Liver (tissue), 3 donors: ENCODE measurements around the gene BOC.

Experiments used
- ATF3 ChIP-seq: IDR thresholded peaks from 2 replicates; pipeline ENCODE4 v1.6.1; 2016; ENCODE audit warnings: antibody characterized with exemption
- CTCF ChIP-seq: fragments of 150-350 bp; IDR thresholded peaks from 2 replicates; pipeline ENCODE4 v1.5.1; 2017; ENCODE audit warnings: improper control_type of control experiment, low read depth, low read length; ENCODE audit not compliant: missing input control
- EGR1 ChIP-seq, 2 donors: IDR thresholded peaks; 2 replicates each; pipeline ENCODE4 v1.6.1; 2016 to 2018; ENCODE audit warnings: antibody characterized with exemption in 2 of 2, low read depth in 2 of 2
- FOXA1 ChIP-seq: IDR thresholded peaks from 2 replicates; pipeline ENCODE4 v1.6.1; 2016; ENCODE audit warnings: antibody characterized with exemption
- GABPA ChIP-seq, 2 donors: IDR thresholded peaks in 1 of 2; conservative IDR thresholded peaks in 1 of 2; 2 replicates each; pipeline ENCODE4 v1.6.1; 2016; ENCODE audit warnings: antibody characterized with exemption in 2 of 2, mild to moderate bottlenecking in 1 of 2, moderate library complexity in 1 of 2
- JUND ChIP-seq, 2 donors: IDR thresholded peaks; 2 replicates each; pipeline ENCODE4 v1.6.1; 2016; ENCODE audit warnings: antibody characterized with exemption in 2 of 2
- MAX ChIP-seq: IDR thresholded peaks from 2 replicates; pipeline ENCODE4 v1.6.1; 2016; ENCODE audit warnings: antibody characterized with exemption
- RAD21 ChIP-seq, 2 donors: IDR thresholded peaks; 2 replicates each; pipeline ENCODE4 v1.6.1; 2016; ENCODE audit warnings: antibody characterized with exemption in 2 of 2, mild to moderate bottlenecking in 2 of 2
- REST ChIP-seq: IDR thresholded peaks from 2 replicates; pipeline ENCODE4 v1.6.1; 2016; ENCODE audit warnings: antibody characterized with exemption, mild to moderate bottlenecking
- RXRA ChIP-seq, 2 donors: IDR thresholded peaks; 2 replicates each; pipeline ENCODE4 v1.6.1; 2017 to 2018; ENCODE audit warnings: antibody characterized with exemption in 2 of 2, mild to moderate bottlenecking in 1 of 2
- SP1 ChIP-seq: IDR thresholded peaks from 2 replicates; pipeline ENCODE4 v1.6.1; 2018; ENCODE audit warnings: antibody characterized with exemption, mild to moderate bottlenecking
- TAF1 ChIP-seq: conservative IDR thresholded peaks from 2 replicates; pipeline ENCODE4 v1.6.1; 2016; ENCODE audit warnings: antibody characterized with exemption, mild to moderate bottlenecking
- YY1 ChIP-seq: IDR thresholded peaks from 2 replicates; pipeline ENCODE4 v1.6.1; 2016; ENCODE audit warnings: antibody characterized with exemption, mild to moderate bottlenecking
- ZBTB33 ChIP-seq: IDR thresholded peaks from 2 replicates; pipeline ENCODE4 v1.6.1; 2016; ENCODE audit warnings: antibody characterized with exemption
- donor health status: healthy.
- donor health status: healthy.

- TF ChIP-seq JUND (IDR thresholded peaks at IDR 0.05): no peak
- TF ChIP-seq CTCF: no peak
- TF ChIP-seq MAX: no peak
- no peak for TF ChIP-seq SP1
- no peak for TF ChIP-seq TAF1
- no peak for TF ChIP-seq RAD21 (IDR thresholded peaks at IDR 0.05)
- TF ChIP-seq YY1: no peak
- no peak for TF ChIP-seq REST
- no peak for TF ChIP-seq ZBTB33
- TF ChIP-seq EGR1 (IDR thresholded peaks at IDR 0.05; ENCODE audit: low read depth in 2 of 2): no peak
- TF ChIP-seq ATF3: no peak
- TF ChIP-seq RXRA (IDR thresholded peaks at IDR 0.05): no peak
- TF ChIP-seq FOXA1: no peak
- no peak for TF ChIP-seq GABPA (IDR thresholded peaks at IDR 0.05 in 1 of 2, conservative IDR thresholded peaks at IDR 0.05 in 1 of 2)
These were observed 40.5 kb downstream of the BOC start for GRCh38 chr3:113251817-113252216.
